Measurements from ENCODE around the gene PRICKLE4.

DNA sequence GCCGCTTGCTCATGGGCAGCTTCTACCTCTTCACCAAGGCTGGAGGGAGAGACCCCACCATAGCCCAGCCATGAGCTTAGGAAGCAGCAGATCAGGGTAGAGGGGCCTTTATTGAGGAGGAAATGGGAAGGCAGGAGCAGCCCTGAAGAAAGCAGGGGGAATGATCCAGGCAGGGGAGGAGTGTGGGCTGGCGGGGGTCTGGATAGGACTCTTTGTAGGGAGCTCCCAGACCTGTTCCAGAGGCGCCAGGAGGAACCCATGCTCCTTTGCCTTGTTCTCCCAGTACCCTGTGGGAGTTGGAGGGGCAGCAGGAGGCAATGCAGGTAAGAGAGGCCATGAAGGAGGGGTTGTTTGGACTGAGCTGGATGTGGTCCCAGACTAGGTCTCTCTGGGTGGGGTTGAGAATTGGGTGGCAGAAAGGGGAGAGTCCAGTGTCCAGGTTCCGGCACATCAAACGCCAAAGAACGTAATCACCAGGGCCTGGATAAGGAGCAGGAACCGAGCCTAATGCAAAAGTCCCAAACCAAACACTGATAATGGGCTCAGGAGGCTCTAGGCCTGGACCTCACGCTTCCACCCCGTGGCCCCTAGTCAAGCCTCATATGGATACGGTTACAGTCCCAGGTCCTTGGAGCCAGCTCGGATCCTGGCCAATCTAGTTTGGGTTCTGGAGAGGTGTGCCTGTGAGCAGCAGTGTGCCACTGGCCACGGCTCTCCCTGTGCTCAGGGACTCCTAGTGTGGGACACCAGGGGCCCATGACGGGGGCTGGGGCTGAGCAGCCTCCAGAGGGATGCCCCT is 21.3 kb upstream of the PRICKLE4 start:
- TF ChIP-seq CTCF (IDR thresholded peaks at IDR 0.05 in 8 of 11, conservative IDR thresholded peaks at IDR 0.05 in 3 of 11) (no peak), POLR2AphosphoS5 (IDR thresholded peaks at IDR 0.05) (no peak)

Data from spleen (tissue), 7 donors.